Muscle layer of duodenum (tissue), 2 donors: Measurements from ENCODE around the gene SH3PXD2A.

ENCODE experiments used
- H3K27ac ChIP-seq: one replicate; pipeline ENCODE4 v1.7.0; 2013; ENCODE audit warnings: mild to moderate bottlenecking, low read length
- H3K27me3 ChIP-seq: one replicate; pipeline ENCODE4 v1.7.0; 2013; ENCODE audit warnings: low read depth, mild to moderate bottlenecking, control low read depth, low read length
- H3K36me3 ChIP-seq, 2 donors: one replicate each; pipeline ENCODE4 v1.7.0; 2013; ENCODE audit warnings: low read length in 2 of 2, control low read depth in 1 of 2, mild to moderate bottlenecking in 1 of 2; ENCODE audit not compliant: insufficient read depth in 2 of 2, control insufficient read depth in 1 of 2
- H3K4me1 ChIP-seq, 2 donors: one replicate each; pipeline ENCODE4 v1.7.0; 2013; ENCODE audit warnings: low read length in 2 of 2, mild to moderate bottlenecking in 2 of 2, control low read depth in 1 of 2, moderate library complexity in 1 of 2; ENCODE audit not compliant: insufficient read depth in 2 of 2, control insufficient read depth in 1 of 2
- H3K4me3 ChIP-seq, 2 donors: one replicate each; pipeline ENCODE4 v1.7.0; 2013; ENCODE audit warnings: low read length in 2 of 2, low read depth in 1 of 2, mild to moderate bottlenecking in 1 of 2
- H3K9me3 ChIP-seq, 2 donors: one replicate each; pipeline ENCODE4 v1.7.0; 2013; ENCODE audit warnings: low read length in 2 of 2, control low read depth in 1 of 2, mild to moderate bottlenecking in 1 of 2; ENCODE audit not compliant: control insufficient read depth in 1 of 2
- donor health status: healthy.

SH3PXD2A gene

GRCh38 chr10:103622935-103623574 lies 232.3 kb downstream of the SH3PXD2A start:
- no peak overlapping the region for H3K27ac ChIP-seq
- H3K9me3 ChIP-seq, result no peaks in the 10 kb centered on the region
- no peaks in the 10 kb centered on the region for H3K27me3 ChIP-seq
- peaks cover 26 to 60% of the 10 kb centered on the region in 2 donors for H3K36me3 ChIP-seq
- H3K4me3 ChIP-seq, result no peak overlapping the region
- peaks cover 27 to 47% of the 10 kb centered on the region in 2 donors for H3K4me1 ChIP-seq

DNA sequence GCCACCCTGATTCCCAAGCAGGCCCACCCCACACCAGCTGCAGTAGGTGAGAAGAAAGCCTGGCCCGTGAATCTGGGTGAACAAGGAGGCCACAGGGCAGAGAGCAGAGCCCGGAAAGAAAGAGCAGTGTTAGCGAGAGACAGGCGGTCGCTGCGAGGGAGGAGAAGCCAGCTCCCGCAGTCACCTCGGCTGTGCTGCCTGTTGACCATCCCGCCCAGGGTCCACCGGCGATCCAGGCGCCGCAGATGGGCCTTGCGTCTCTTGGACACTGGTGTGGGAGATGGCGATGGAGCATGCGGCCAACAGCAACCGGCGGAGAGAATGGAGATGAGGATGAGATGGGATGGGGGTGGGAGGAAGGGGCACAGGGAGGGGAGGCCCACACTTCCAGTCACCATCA lies 233.1 kb downstream of the SH3PXD2A start:
- Histone ChIP-seq H3K9me3 (no peaks in the 10 kb centered on the region), H3K36me3 (peaks cover 26 to 53% of the 10 kb centered on the region in 2 donors), H3K4me1 (peaks cover 31 to 54% of the 10 kb centered on the region in 2 donors), H3K27me3 (no peaks in the 10 kb centered on the region), H3K27ac (no peak overlapping the region), H3K4me3 (no peak overlapping the region)

DNA sequence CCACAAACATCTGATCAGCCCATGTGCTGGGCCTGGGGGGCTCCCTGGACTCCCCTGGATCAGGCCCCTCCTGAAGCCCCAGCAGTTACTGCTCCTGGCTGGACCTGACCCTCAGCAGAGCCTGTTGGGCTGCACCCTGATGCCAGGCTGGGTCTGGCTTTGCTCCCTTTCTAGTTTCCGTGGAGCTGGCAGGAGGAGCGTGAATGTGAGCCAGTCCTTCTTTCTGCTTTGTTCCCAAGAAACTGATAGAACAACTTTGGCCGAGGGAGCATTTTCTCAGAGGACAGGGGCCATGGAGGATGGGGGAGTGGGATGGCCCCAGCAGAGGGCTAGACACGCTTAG lies 233.6 kb downstream of the SH3PXD2A start:
- Histone ChIP-seq H3K27me3 (no peaks in the 10 kb centered on the region), H3K4me1 (peaks cover 36 to 60% of the 10 kb centered on the region in 2 donors), H3K36me3 (peaks cover 31 to 48% of the 10 kb centered on the region in 2 donors), H3K27ac (no peak overlapping the region), H3K4me3 (no peak overlapping the region), H3K9me3 (no peaks in the 10 kb centered on the region)

DNA sequence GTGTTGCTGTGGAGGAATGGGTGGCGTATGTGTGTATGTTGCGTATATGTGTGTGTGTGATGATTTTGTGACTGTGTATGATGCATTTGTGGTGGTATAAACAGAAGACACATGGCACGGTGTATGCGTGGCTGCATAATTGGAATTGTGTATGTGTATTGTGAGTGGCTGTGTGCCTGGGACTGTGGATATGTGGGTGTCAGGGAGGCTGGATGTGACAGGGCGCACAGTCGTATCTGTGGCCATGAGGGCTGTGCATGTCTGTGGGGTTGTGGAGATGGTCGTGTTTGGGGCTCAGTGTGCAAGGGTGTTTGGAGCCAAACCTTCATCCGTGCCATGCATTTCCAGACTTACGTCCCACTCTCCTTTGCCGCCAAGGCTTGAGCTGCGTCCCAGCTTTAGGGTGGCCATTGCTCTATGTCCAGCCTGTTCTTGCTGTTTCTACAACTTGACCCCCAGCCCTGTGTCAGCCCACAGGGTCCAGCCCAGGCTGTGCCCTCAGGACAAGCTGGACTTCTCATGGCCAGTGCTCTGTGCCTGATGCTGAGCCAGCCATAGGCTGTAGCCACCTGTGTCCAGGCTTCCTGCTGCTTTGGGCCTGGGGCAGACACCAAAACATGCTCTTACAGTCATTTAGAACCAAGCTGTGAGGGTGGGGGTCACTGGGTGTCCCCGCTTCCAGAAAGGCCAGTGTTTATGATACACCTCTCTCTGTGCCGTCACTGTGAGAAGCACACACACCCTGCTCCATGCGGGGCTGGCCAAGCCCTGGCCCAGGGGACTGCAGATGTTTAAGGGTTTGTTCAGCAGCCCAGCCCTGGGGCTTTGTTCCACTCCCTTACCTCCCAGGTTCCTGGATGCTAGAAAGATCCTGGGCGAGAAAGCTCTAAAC lies 234.2 kb downstream of the SH3PXD2A start:
- Histone ChIP-seq H3K4me3 (no peak overlapping the region), H3K4me1 (peaks cover 38 to 66% of the 10 kb centered on the region in 2 donors), H3K9me3 (no peaks in the 10 kb centered on the region), H3K36me3 (peaks cover 31 to 50% of the 10 kb centered on the region in 2 donors), H3K27me3 (no peaks in the 10 kb centered on the region), H3K27ac (no peak overlapping the region)

DNA sequence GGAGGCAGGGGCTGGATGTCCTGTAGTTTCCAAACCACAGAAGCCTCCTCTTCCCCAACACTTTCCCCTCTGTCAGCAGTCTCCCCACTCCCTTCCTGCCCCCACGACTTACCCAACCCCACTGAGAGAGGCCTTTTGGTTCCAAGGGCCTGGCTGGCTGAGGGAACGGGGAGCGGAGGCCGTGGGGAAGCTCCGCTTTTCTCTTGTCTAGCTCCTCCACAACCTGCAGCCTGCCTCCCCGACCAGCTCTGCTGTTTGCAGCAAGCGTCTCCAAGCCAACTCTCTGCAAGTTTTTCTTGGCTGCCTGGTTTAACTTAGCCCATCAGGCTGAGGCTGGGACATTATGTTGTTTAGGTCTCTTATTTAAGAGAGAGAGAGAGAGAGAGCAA lies 235.0 kb downstream of the SH3PXD2A start:
- H3K4me1 ChIP-seq, result peaks cover 41 to 68% of the 10 kb centered on the region in 2 donors
- no peak overlapping the region for H3K4me3 ChIP-seq
- H3K27ac ChIP-seq, result no peak overlapping the region
- H3K36me3 ChIP-seq, result peaks cover 31 to 43% of the 10 kb centered on the region in 2 donors
- no peaks in the 10 kb centered on the region for H3K9me3 ChIP-seq
- no peaks in the 10 kb centered on the region for H3K27me3 ChIP-seq

GRCh38 chr10:103619424-103620351 lies 235.7 kb downstream of the SH3PXD2A start:
- Histone ChIP-seq H3K4me1 (peaks cover 41 to 68% of the 10 kb centered on the region in 2 donors), H3K27me3 (no peaks in the 10 kb centered on the region), H3K4me3 (no peak overlapping the region), H3K27ac (no peak overlapping the region), H3K36me3 (peaks cover 31 to 37% of the 10 kb centered on the region in 2 donors), H3K9me3 (no peaks in the 10 kb centered on the region)

- no peaks in the 10 kb centered on the region for H3K27me3 ChIP-seq
- H3K9me3 ChIP-seq, result no peaks in the 10 kb centered on the region
- H3K4me3 ChIP-seq, result no peak overlapping the region
- H3K4me1 ChIP-seq, result peaks cover 41 to 68% of the 10 kb centered on the region in 2 donors
- peaks cover 23 to 31% of the 10 kb centered on the region in 2 donors for H3K36me3 ChIP-seq
- no peak overlapping the region for H3K27ac ChIP-seq
Measured at GRCh38 chr10:103618575-103619423, 236.6 kb downstream of the SH3PXD2A start.

DNA sequence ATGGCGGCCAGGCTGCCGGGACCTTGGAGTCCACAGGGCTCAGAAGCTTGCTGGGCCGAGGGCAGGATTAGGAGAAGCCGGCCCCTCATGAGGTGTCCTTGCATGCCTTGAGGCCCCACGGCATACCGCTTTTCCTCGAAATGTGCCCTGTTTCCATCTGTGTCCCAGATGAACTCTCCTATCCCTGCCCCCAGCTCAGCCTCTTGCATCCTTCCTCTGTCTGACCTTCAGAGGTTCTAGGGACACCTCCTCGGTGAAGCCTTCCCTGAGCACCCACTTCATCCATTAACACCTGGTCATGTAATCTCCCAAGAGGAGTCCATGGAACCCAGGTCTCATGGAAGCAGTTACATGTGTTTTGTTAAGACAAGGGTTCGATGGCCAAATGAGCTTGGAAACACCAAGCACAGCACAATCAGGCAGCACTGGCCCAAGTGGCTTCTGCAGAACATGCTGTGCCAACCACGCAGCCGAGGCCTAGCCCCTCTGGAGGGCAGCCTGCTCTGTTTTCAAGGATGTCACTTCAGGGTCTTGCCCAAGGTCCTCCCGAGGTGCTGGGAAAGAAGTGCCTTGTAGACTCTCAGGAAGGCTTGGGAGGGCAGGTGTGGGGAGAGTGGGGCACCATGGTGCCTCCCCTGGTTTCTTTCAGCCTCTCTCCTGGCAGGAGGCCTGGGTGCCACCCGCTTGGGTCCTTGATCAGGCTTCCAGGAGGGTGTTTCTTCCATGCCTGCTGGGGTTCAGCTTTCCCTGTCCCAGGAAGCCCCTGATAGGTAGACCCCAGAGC lies 237.6 kb downstream of the SH3PXD2A start:
- peaks cover 41 to 68% of the 10 kb centered on the region in 2 donors for H3K4me1 ChIP-seq
- H3K27me3 ChIP-seq, result no peaks in the 10 kb centered on the region
- no peak overlapping the region for H3K4me3 ChIP-seq
- H3K9me3 ChIP-seq, result no peaks in the 10 kb centered on the region
- H3K27ac ChIP-seq, result no peak overlapping the region
- H3K36me3 ChIP-seq, result peaks cover 26 to 35% of the 10 kb centered on the region in 2 donors

GRCh38 chr10:103616705-103617601 lies 238.4 kb downstream of the SH3PXD2A start:
- H3K27me3 ChIP-seq, result no peaks in the 10 kb centered on the region
- H3K4me1 ChIP-seq, result peaks cover 39 to 60% of the 10 kb centered on the region in 2 donors
- H3K4me3 ChIP-seq, result no peak overlapping the region
- no peak overlapping the region for H3K27ac ChIP-seq
- peaks cover 31 to 39% of the 10 kb centered on the region in 2 donors for H3K36me3 ChIP-seq
- no peaks in the 10 kb centered on the region for H3K9me3 ChIP-seq
